HepG2 (cell line): Measurements from ENCODE around the gene NKX6-2. TPM values are rescaled to one million over a fixed set of nuclear protein-coding genes. Genes with fewer than 3 reads are reported as not detected.

Source experiments
- ATAC-seq: fragments of 200-7000 bp; cut with Tn5 transposase; 3 replicates; pipeline ENCODE4 v1.9.1; 2020; ENCODE audit warnings: mild to moderate bottlenecking, moderate library complexity
- BruUV-seq: library from RNA; stranded (reverse); fragments of 400-500 nt; replicated peaks from 2 replicates; lab custom pipeline; 2021; lab: Mats Ljungman, UMichigan
- CTCF ChIA-PET: fragments of 300-600 bp; formaldehyde crosslinking; extraction: SDS; loops from one replicate; lab custom pipeline; 2021; ENCODE audit warnings: low total read pairs, inconsistent platforms, low intra/inter-chr PET ratio; lab: Yijun Ruan, JAX
- POLR2A ChIA-PET: fragments of 350-600 bp; sonication (Branson Sonifier 250); formaldehyde crosslinking; loops from one replicate; lab custom pipeline; 2020; ENCODE audit warnings: antibody characterized with exemption, inconsistent platforms; lab: Yijun Ruan, JAX
- DNase-seq: peaks from one replicate; pipeline ENCODE4 v3.0.0-alpha.2; 2015; ENCODE audit warnings: low spot score
- FAIRE-seq: peaks from 3 replicates; lab custom pipeline; 2011; peaks lifted over from hg19 to GRCh38; lab: Jason Lieb, UNC
- H2AFZ ChIP-seq: one replicate; pipeline ENCODE4 v1.6.1; 2011; ENCODE audit warnings: low read length, inconsistent platforms
- H3K27ac ChIP-seq: fragments of 300-600 bp; 3 replicates; pipeline ENCODE4 v1.8.0; 2011; ENCODE audit warnings: mixed run types, mild to moderate bottlenecking, mixed read lengths, low read length, inconsistent platforms; ENCODE audit not compliant: insufficient read depth; ENCODE audit errors: extremely low read length
- H3K27me3 ChIP-seq, 2 experiments: fragments of 200-600 bp in 1 of 2; 2 replicates in 1 of 2; 3 replicates in 1 of 2; pipeline versions ENCODE4 v1.6.0 to v1.8.0; 2011; ENCODE audit warnings: low read length in 2 of 2, mild to moderate bottlenecking in 2 of 2, moderate library complexity in 2 of 2, inconsistent platforms in 1 of 2; ENCODE audit not compliant: insufficient read depth in 2 of 2, control insufficient read depth in 1 of 2
- H3K36me3 ChIP-seq, 2 experiments: fragments of 200-600 bp in 1 of 2; replicated peaks in 1 of 2; 2 replicates in 1 of 2; 3 replicates in 1 of 2; pipeline versions ENCODE4 v1.5.1 to v1.8.0; 2011; ENCODE audit warnings: low read length in 2 of 2, inconsistent platforms in 1 of 2; ENCODE audit not compliant: insufficient read depth in 2 of 2, control insufficient read depth in 1 of 2
- H3K4me1 ChIP-seq: 2 replicates; pipeline ENCODE4 v1.5.1; 2012; ENCODE audit warnings: low read length, inconsistent platforms; ENCODE audit not compliant: insufficient read depth
- H3K4me2 ChIP-seq: 2 replicates; pipeline ENCODE4 v1.6.0; 2011; ENCODE audit warnings: low read depth, low read length, inconsistent platforms
- H3K4me3 ChIP-seq, 3 experiments: fragments of 200-600 bp in 1 of 3; sonication (generic), shearing (Covaris generic) in 1 of 3; replicated peaks in 1 of 3; 2 replicates each; pipeline ENCODE4 v1.5.1; 2011 to 2016; ENCODE audit warnings: low read length in 3 of 3, inconsistent platforms in 2 of 3, low read depth in 2 of 3, mild to moderate bottlenecking in 2 of 3, control low read depth in 1 of 3, mixed read lengths in 1 of 3; ENCODE audit not compliant: insufficient read depth in 1 of 3
- H3K79me2 ChIP-seq: one replicate; pipeline ENCODE4 v1.6.1; 2011; ENCODE audit warnings: low read length, inconsistent platforms; ENCODE audit not compliant: insufficient read depth
- H3K9ac ChIP-seq: 2 replicates; pipeline ENCODE4 v1.6.0; 2011; ENCODE audit warnings: mild to moderate bottlenecking, low read depth, low read length, inconsistent platforms; ENCODE audit not compliant: insufficient read depth
- H3K9me3 ChIP-seq: 2 replicates; pipeline ENCODE4 v1.5.1; 2012; ENCODE audit warnings: mild to moderate bottlenecking, low read length
- H4K20me1 ChIP-seq: 2 replicates; pipeline ENCODE4 v1.6.0; 2011; ENCODE audit warnings: inconsistent platforms, mild to moderate bottlenecking, low read length, moderate library complexity; ENCODE audit not compliant: insufficient read depth
- ETV6 ChIP-seq: sonication (generic); formaldehyde crosslinking; conservative IDR thresholded peaks from 2 replicates; pipeline ENCODE4 v1.4.0; 2020; ENCODE audit warnings: missing genetic modification reagents
- NFKBIZ ChIP-seq: IDR thresholded peaks from 2 replicates; pipeline ENCODE4 v1.6.1; 2018; ENCODE audit warnings: missing genetic modification reagents, missing compliant biosample characterization
- ZNF30 ChIP-seq: sonication (generic); formaldehyde crosslinking; IDR thresholded peaks from 2 replicates; pipeline ENCODE4 v1.5.0; 2020; ENCODE audit warnings: mild to moderate bottlenecking, missing genetic modification reagents
- WGBS: methylation state at CpG from one replicate; pipeline ENCODE4 v1.1.6; 2017; ENCODE audit warnings: low lambda C conversion rate; 5-methylcytosine and 5-hydroxymethylcytosine counted together
- in situ Hi-C: cut with HindIII; loops from 2 replicates; pipeline ENCODE4 v1.10.0; 2017; ENCODE audit warnings: low pct_unique_long_range_greater_than_20kb; ENCODE audit not compliant: extremely low pct_ligation_motif_present
- intact Hi-C: fragments of 100-400 bp; cut with micrococcal nuclease; formaldehyde crosslinking; loops from one replicate; pipeline ENCODE4 v1.10.0; 2022; ENCODE audit not compliant: unreplicated experiment
- polyA plus RNA-seq, 8 experiments: library from polyadenylated mRNA; depleted of rRNA in 3 of 8; stranded (reverse) in 7 of 8; unstranded in 1 of 8; fragments of >200 nt; fragmentation: Illumina TruSeq in 4 of 8; extraction: Trizol in 4 of 8; gene quantifications; 2 replicates each; pipeline versions ENCODE4 v1.2.1 to v1.2.3, GENCODE V29; 2011 to 2016; ENCODE audit warnings: low read depth in 4 of 8, missing spikeins in 1 of 8, mixed read lengths in 1 of 8; ENCODE audit not compliant: insufficient read depth in 1 of 8
- total RNA-seq, 5 experiments: library from RNA; depleted of rRNA; stranded (reverse); fragments of >200 nt; fragmentation: Illumina TruSeq; extraction: Trizol; gene quantifications; 2 replicates each; pipeline ENCODE4 v1.2.3, GENCODE V29; 2016; ENCODE audit warnings: low read depth in 1 of 5
- TF ChIP-seq, protein P1 (sequence below): sonication (generic); formaldehyde crosslinking; IDR thresholded peaks from 2 replicates; pipeline ENCODE4 v1.4.0; 2020; ENCODE audit warnings: missing genetic modification reagents
- TF ChIP-seq, protein P2 (sequence below): sonication (generic); formaldehyde crosslinking; IDR thresholded peaks from 2 replicates; pipeline ENCODE4 v1.4.0; 2020; ENCODE audit warnings: missing genetic modification reagents
- TF ChIP-seq, protein P3 (sequence below): sonication (generic); formaldehyde crosslinking; IDR thresholded peaks from 2 replicates; pipeline ENCODE4 v1.8.0; 2022; ENCODE audit warnings: missing genetic modification reagents, mild to moderate bottlenecking, borderline replicate concordance
- TF ChIP-seq, protein P4 (sequence below): sonication (generic); formaldehyde crosslinking; IDR thresholded peaks from 2 replicates; pipeline ENCODE4 v1.5.1; 2020; ENCODE audit warnings: missing genetic modification reagents, mild to moderate bottlenecking, borderline replicate concordance

The NKX6-2 gene
- total and polyA plus RNA-seq, 2 of the 13 experiments (the other 11 are each of a cell fraction or from before 2014, with no cell fraction given): not detected

DNA sequence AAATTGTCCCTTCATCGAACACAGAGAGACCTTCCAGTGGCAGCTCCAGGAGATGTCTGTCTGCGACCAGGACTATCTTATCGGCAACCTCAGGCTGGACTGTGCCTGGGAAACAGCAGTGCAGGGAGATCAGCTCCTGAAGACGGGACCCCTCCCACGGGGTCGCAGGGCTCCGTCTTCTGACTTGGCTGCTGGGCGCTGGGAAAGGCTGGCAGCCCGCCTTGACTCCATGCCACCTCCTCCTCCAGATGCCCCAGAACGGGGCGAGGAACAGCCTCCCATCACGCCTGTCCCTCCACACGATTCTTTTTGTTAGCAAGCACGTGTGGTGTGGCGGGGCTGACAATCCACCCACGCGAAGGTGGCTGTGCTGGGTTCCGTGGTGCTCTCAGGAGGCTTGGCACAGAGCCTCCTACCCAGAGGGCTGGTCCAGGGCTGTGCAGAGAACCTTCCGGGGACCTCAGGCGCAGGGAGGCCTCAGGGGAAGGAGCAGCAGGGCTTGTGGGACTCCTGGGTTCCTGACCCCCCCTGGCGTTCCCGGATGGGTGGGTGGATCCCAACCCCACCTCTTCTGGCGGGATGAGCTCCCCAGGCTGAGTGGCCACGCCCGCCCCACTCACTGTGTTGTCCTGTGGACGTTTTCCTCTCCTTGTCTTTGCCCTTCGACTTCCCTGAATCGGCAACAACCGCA, 47.6 kb upstream of the NKX6-2 start (continued):
- TF ChIP-seq, protein P1, sequence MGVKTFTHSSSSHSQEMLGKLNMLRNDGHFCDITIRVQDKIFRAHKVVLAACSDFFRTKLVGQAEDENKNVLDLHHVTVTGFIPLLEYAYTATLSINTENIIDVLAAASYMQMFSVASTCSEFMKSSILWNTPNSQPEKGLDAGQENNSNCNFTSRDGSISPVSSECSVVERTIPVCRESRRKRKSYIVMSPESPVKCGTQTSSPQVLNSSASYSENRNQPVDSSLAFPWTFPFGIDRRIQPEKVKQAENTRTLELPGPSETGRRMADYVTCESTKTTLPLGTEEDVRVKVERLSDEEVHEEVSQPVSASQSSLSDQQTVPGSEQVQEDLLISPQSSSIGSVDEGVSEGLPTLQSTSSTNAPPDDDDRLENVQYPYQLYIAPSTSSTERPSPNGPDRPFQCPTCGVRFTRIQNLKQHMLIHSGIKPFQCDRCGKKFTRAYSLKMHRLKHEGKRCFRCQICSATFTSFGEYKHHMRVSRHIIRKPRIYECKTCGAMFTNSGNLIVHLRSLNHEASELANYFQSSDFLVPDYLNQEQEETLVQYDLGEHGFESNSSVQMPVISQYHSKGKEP (CRISPR knock-in tag): no peak

DNA sequence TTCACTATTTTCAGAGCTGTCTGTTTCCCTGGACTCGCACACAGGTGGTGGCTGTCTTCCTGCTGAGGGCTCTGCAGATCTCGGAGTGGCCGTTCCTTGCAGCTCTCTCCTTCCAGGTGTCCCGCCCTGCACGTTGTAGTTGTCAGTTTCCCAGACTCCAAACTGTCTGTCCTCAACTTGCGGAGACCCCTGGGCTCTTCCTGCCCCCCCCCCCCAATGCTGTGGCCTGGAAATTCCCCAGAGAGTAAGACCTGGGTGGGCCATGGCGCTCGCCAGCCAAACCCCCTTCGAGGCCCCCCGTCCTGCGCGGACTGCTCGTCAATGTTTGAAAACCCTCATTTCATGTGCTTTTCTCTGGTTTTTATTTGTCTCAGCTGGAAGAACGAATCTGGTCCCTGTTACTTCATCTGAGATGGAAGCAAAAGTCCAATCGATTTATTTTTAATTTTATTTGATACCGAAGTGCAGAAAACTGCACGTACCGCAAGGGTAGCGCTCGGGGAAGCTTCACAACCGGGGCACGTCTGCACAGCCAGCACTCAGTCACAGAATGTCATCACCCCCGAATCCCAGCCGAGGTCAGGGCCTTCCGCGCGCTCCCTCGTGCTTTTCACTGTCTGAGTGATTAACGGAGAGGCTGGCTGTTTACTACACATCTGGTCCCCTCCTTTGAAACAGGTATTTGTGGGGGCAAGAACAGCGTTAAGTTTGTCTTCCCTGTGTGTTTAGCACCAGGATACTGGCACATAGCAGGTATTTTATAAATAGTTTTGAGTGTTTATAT, 46.4 kb upstream of the NKX6-2 start:
- no peak for FAIRE-seq
- intact Hi-C loops: no loop called here
- Histone ChIP-seq H4K20me1 (no peaks in the 10 kb centered on the region), H3K4me1 (peaks cover 16% of the 10 kb centered on the region), H3K36me3 (no peaks in the 10 kb centered on the region), H3K27me3 (peaks cover 6 to 52% of the 10 kb centered on the region in 2 experiments)
- CTCF ChIA-PET: no interaction called here
- no peak for TF ChIP-seq ZNF30 (CRISPR knock-in tag)
- TF ChIP-seq, protein P2, sequence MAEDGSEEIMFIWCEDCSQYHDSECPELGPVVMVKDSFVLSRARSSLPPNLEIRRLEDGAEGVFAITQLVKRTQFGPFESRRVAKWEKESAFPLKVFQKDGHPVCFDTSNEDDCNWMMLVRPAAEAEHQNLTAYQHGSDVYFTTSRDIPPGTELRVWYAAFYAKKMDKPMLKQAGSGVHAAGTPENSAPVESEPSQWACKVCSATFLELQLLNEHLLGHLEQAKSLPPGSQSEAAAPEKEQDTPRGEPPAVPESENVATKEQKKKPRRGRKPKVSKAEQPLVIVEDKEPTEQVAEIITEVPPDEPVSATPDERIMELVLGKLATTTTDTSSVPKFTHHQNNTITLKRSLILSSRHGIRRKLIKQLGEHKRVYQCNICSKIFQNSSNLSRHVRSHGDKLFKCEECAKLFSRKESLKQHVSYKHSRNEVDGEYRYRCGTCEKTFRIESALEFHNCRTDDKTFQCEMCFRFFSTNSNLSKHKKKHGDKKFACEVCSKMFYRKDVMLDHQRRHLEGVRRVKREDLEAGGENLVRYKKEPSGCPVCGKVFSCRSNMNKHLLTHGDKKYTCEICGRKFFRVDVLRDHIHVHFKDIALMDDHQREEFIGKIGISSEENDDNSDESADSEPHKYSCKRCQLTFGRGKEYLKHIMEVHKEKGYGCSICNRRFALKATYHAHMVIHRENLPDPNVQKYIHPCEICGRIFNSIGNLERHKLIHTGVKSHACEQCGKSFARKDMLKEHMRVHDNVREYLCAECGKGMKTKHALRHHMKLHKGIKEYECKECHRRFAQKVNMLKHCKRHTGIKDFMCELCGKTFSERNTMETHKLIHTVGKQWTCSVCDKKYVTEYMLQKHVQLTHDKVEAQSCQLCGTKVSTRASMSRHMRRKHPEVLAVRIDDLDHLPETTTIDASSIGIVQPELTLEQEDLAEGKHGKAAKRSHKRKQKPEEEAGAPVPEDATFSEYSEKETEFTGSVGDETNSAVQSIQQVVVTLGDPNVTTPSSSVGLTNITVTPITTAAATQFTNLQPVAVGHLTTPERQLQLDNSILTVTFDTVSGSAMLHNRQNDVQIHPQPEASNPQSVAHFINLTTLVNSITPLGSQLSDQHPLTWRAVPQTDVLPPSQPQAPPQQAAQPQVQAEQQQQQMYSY: no peak
- TF ChIP-seq, protein P3, sequence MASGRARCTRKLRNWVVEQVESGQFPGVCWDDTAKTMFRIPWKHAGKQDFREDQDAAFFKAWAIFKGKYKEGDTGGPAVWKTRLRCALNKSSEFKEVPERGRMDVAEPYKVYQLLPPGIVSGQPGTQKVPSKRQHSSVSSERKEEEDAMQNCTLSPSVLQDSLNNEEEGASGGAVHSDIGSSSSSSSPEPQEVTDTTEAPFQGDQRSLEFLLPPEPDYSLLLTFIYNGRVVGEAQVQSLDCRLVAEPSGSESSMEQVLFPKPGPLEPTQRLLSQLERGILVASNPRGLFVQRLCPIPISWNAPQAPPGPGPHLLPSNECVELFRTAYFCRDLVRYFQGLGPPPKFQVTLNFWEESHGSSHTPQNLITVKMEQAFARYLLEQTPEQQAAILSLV (CRISPR knock-in tag): no peak
- TF ChIP-seq ETV6 (CRISPR knock-in tag): no peak
- no peak for TF ChIP-seq NFKBIZ
- TF ChIP-seq, protein P4, sequence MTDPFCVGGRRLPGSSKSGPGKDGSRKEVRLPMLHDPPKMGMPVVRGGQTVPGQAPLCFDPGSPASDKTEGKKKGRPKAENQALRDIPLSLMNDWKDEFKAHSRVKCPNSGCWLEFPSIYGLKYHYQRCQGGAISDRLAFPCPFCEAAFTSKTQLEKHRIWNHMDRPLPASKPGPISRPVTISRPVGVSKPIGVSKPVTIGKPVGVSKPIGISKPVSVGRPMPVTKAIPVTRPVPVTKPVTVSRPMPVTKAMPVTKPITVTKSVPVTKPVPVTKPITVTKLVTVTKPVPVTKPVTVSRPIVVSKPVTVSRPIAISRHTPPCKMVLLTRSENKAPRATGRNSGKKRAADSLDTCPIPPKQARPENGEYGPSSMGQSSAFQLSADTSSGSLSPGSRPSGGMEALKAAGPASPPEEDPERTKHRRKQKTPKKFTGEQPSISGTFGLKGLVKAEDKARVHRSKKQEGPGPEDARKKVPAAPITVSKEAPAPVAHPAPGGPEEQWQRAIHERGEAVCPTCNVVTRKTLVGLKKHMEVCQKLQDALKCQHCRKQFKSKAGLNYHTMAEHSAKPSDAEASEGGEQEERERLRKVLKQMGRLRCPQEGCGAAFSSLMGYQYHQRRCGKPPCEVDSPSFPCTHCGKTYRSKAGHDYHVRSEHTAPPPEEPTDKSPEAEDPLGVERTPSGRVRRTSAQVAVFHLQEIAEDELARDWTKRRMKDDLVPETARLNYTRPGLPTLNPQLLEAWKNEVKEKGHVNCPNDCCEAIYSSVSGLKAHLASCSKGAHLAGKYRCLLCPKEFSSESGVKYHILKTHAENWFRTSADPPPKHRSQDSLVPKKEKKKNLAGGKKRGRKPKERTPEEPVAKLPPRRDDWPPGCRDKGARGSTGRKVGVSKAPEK (CRISPR knock-in tag): no peak
- TF ChIP-seq, all 625 proteins: peak for 0
- Histone ChIP-seq H3K9ac (no peak overlapping the region), H3K79me2 (no peaks in the 10 kb centered on the region), H3K4me2 (no peak overlapping the region), H3K9me3 (no peaks in the 10 kb centered on the region), H2AFZ (no peak overlapping the region), H3K4me3 (no peak overlapping the region), H3K27ac (no peak overlapping the region)
- WGBS: 32% methylated on average over 30 of the region's 30 CpGs
- POLR2A ChIA-PET: interaction anchor here (0.6 kb wide), 1 partner anchor 328 kb away, joined by 4 read pairs; no protein-coding TSS in a partner anchor
- DNase-seq: no peak
- in situ Hi-C loops: no loop called here
- no TSS peak for BruUV-seq
- no peak for ATAC-seq
